GM19238 (cell line): Measurements from ENCODE around the gene USH1G.
A peak's percentile ranks its signal among the peaks of the same experiment; 100 is the strongest.

Experiments
- DNase-seq: peaks from one replicate; pipeline ENCODE4 v3.0.0; 2011; ENCODE audit warnings: low spot score; ENCODE audit not compliant: insufficient read length

USH1G gene

GRCh38 chr17:74954115-74954514, 31.1 kb upstream of the USH1G start:
- DNase-seq = no peak

- DNase-seq = no peak
Observed at GRCh38 chr17:74953134-74953687, 30.2 kb upstream of the USH1G start.

- DNase-seq = no peak
Observed at GRCh38 chr17:74952431-74953133, 29.5 kb upstream of the USH1G start.

GRCh38 chr17:74951680-74952421, 28.8 kb upstream of the USH1G start:
- no peak for DNase-seq

- DNase-seq = no peak
Observed at GRCh38 chr17:74951065-74951464, 28.0 kb upstream of the USH1G start.

GRCh38 chr17:74950207-74950606, 27.2 kb upstream of the USH1G start:
- DNase-seq = no peak

GRCh38 chr17:74949455-74950115, 26.5 kb upstream of the USH1G start:
- no peak for DNase-seq

GRCh38 chr17:74947041-74947754, 24.1 kb upstream of the USH1G start:
- no peak for DNase-seq

- no peak for DNase-seq
Observed at GRCh38 chr17:74946641-74947040, 23.6 kb upstream of the USH1G start.

- DNase-seq = peak; percentile 47
Observed at GRCh38 chr17:74945543-74945942, 22.5 kb upstream of the USH1G start.

- no peak for DNase-seq
Observed at GRCh38 chr17:74943808-74944522, 20.9 kb upstream of the USH1G start.

- DNase-seq = no peak
Observed at GRCh38 chr17:74941128-74941725, 18.2 kb upstream of the USH1G start.

- no peak for DNase-seq
Observed at GRCh38 chr17:74939534-74939933, 16.5 kb upstream of the USH1G start.

GRCh38 chr17:74938194-74938950, 15.3 kb upstream of the USH1G start:
- no peak for DNase-seq

- no peak for DNase-seq
Observed at GRCh38 chr17:74937064-74938051, 14.3 kb upstream of the USH1G start.

GRCh38 chr17:74936470-74936799, 13.4 kb upstream of the USH1G start:
- no peak for DNase-seq

GRCh38 chr17:74935585-74936469, 12.8 kb upstream of the USH1G start, which contains the start of gene OTOP3:
Gene OTOP3, plus strand, starts transcription at chr17:74935898. Its CDS starts 24 bp downstream, at chr17:74935922.
- DNase-seq = no peak
